ENCODE measurements around the gene SH3PXD2A.

The SH3PXD2A gene

GRCh38 chr10:103807996-103808395 is 47.4 kb downstream of the SH3PXD2A start:
- DNase-seq: no peak

GRCh38 chr10:103806395-103807187 is 48.8 kb downstream of the SH3PXD2A start:
- no peak for DNase-seq

GRCh38 chr10:103805781-103806180 is 49.6 kb downstream of the SH3PXD2A start:
- DNase-seq: no peak

GRCh38 chr10:103804871-103805270 is 50.5 kb downstream of the SH3PXD2A start:
- no peak for DNase-seq

- no peak for DNase-seq
Observed at GRCh38 chr10:103803941-103804340, 51.4 kb downstream of the SH3PXD2A start.

- no peak for DNase-seq
Observed at GRCh38 chr10:103802637-103803353, 52.6 kb downstream of the SH3PXD2A start.

- no peak for DNase-seq
Observed at GRCh38 chr10:103802081-103802480, 53.3 kb downstream of the SH3PXD2A start.

GRCh38 chr10:103800789-103801540 is 54.4 kb downstream of the SH3PXD2A start:
- no peak for DNase-seq

- DNase-seq: no peak
Observed at GRCh38 chr10:103800089-103800488, 55.3 kb downstream of the SH3PXD2A start.

- no peak for DNase-seq
Observed at GRCh38 chr10:103799341-103799740, 56.0 kb downstream of the SH3PXD2A start.

- DNase-seq: no peak
Observed at GRCh38 chr10:103798511-103798910, 56.9 kb downstream of the SH3PXD2A start.

GRCh38 chr10:103797857-103798256 is 57.5 kb downstream of the SH3PXD2A start:
- DNase-seq: no peak

- DNase-seq: no peak
Observed at GRCh38 chr10:103795634-103796270, 59.6 kb downstream of the SH3PXD2A start.

- DNase-seq: no peak
Observed at GRCh38 chr10:103794996-103795395, 60.4 kb downstream of the SH3PXD2A start.

- DNase-seq: peak; percentile 91
Observed at GRCh38 chr10:103793920-103794883, 61.2 kb downstream of the SH3PXD2A start.

GRCh38 chr10:103793429-103793828 is 61.9 kb downstream of the SH3PXD2A start:
- DNase-seq: no peak

GRCh38 chr10:103792547-103792946 is 62.8 kb downstream of the SH3PXD2A start:
- no peak for DNase-seq

GRCh38 chr10:103791858-103792257 is 63.5 kb downstream of the SH3PXD2A start:
- DNase-seq: no peak

- no peak for DNase-seq
Observed at GRCh38 chr10:103791291-103791690, 64.1 kb downstream of the SH3PXD2A start.

GRCh38 chr10:103790580-103790979 is 64.8 kb downstream of the SH3PXD2A start:
- peak; percentile 14 for DNase-seq

GRCh38 chr10:103789771-103790201 is 65.6 kb downstream of the SH3PXD2A start:
- no peak for DNase-seq

GRCh38 chr10:103789161-103789560 is 66.2 kb downstream of the SH3PXD2A start:
- DNase-seq: no peak
